Bronchial epithelial cell (primary cell): Measurements from ENCODE around the gene NPFFR1. TPM values are rescaled to one million over a fixed set of nuclear protein-coding genes. Genes with fewer than 3 reads are reported as not detected.

Experiments
- DNase-seq: peaks from one replicate; pipeline ENCODE4 v3.0.0-alpha.2; 2010; ENCODE audit warnings: low read depth
- FAIRE-seq: peaks from 2 replicates; lab custom pipeline; 2011; peaks lifted over from hg19 to GRCh38; lab: Jason Lieb, UNC
- H3K27me3 ChIP-seq: 2 replicates; pipeline ENCODE4 v1.5.1; 2011; ENCODE audit warnings: low read length; ENCODE audit not compliant: control insufficient read depth, insufficient read depth
- H3K36me3 ChIP-seq: 2 replicates; pipeline ENCODE4 v1.5.1; 2011; ENCODE audit warnings: low read length; ENCODE audit not compliant: control insufficient read depth, insufficient read depth
- H3K4me3 ChIP-seq: 2 replicates; pipeline ENCODE4 v1.5.1; 2011; ENCODE audit warnings: mild to moderate bottlenecking, low read depth, low read length, control low read depth
- CTCF ChIP-seq: IDR thresholded peaks from 2 replicates; pipeline ENCODE4 v1.5.1; 2011; ENCODE audit warnings: mild to moderate bottlenecking, moderate library complexity, low read length, control low read depth, inconsistent platforms; ENCODE audit not compliant: insufficient read depth, severe bottlenecking
- total RNA-seq: library from RNA; depleted of rRNA; stranded (reverse); fragments of >200 nt; gene quantifications from 2 replicates; pipeline ENCODE4 v1.2.1, GENCODE V29; 2014

Gene NPFFR1
- total RNA-seq, 1 donor from 2014 or later: not detected

DNA sequence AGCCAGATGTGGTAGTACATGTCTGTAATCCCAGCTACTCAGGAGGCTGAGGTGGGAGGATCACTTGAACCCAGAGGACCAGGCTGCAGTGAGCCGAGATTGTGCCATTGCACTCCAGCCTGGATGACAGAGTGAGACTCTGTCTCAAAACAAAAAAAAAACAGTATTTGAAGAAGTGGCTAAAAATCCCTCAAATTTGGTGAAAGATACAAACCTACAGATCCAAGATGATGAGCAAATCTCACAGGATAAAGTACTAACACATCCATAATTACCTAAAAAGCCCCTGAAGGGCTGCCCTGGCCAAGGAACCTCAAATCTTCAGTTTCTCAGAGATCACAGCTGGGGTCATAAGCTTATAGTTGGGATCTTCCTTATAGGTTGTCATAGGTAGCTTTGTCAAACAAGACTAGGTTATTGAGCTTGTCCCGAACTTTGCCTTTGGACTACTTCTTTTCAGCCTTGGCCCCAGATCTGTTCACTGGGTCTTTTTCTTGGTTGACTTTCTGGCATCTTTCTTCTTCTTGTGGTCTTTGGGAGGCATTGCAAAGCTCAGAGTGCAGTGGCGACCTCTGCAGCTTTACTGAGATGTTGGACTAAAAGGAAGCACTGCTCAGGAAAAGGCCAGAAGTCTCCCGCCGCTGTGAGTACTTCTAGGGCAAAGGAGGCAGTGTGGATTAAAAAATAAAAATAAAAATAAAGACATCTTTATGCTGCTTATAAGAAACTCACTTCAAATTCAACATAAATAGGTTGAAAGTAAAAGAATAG is 84.9 kb downstream of the NPFFR1 start:
- H3K36me3 ChIP-seq: peaks cover 7% of the 10 kb centered on the region
- no peak for DNase-seq
- no peaks in the 10 kb centered on the region for H3K27me3 ChIP-seq
- no peak for TF ChIP-seq CTCF
- no peak for FAIRE-seq
- no peak overlapping the region for H3K4me3 ChIP-seq

Other genes with a start within 250 kb of the NPFFR1 start
- gene MACROH2A2, start 231.2 kb downstream of the NPFFR1 start, total RNA-seq: 11.3 and 11.5 TPM in 2 replicates
- gene AIFM2, start 151.2 kb downstream of the NPFFR1 start, total RNA-seq: 14.7 and 26.6 TPM in 2 replicates
- 32.1 and 33.5 TPM in 2 replicates for gene TYSND1, start 137.3 kb downstream of the NPFFR1 start, total RNA-seq
- gene SAR1A, start 113.5 kb downstream of the NPFFR1 start, total RNA-seq: 129 and 143 TPM in 2 replicates
- gene PPA1, start 50.6 kb downstream of the NPFFR1 start, total RNA-seq: 196 and 350 TPM in 2 replicates
- gene LRRC20, start 98.6 kb upstream of the NPFFR1 start, total RNA-seq: 3.5 and 3.7 TPM in 2 replicates
- gene EIF4EBP2, start 120.1 kb upstream of the NPFFR1 start, total RNA-seq: 7.9 and 10.2 TPM in 2 replicates
- under 0.01 TPM in 1 of 2 replicates, not detected in the other for gene NODAL, start 157.7 kb upstream of the NPFFR1 start, total RNA-seq
- 0.13 TPM in 1 of 2 replicates, not detected in the other for gene PALD1, start 194.8 kb upstream of the NPFFR1 start, total RNA-seq